Ishikawa (cell line): Measurements from ENCODE around the gene ZP1.

Source experiments
- EP300 ChIP-seq: IDR thresholded peaks from 2 replicates; pipeline ENCODE4 v1.6.1; 2012; ENCODE audit warnings: borderline replicate concordance
- TEAD4 ChIP-seq: IDR thresholded peaks from 2 replicates; pipeline ENCODE4 v1.6.1; 2012

GRCh38 chr11:60844870-60845221 lies 22.5 kb upstream of the ZP1 start:
- no peak for TF ChIP-seq TEAD4
- no peak for TF ChIP-seq EP300
